HepG2 (cell line): ENCODE data around the gene ABCC2.

Experiments
- ATF4 ChIP-seq, 2 experiments: fragments of 450-650 bp in 1 of 2; sonication (generic) in 1 of 2; formaldehyde crosslinking; IDR thresholded peaks; 2 replicates each; pipeline versions ENCODE4 v1.5.0 to v1.8.0; 2020 to 2022; ENCODE audit warnings: mild to moderate bottlenecking in 1 of 2, missing genetic modification reagents in 1 of 2
- IRF2 ChIP-seq: IDR thresholded peaks from 2 replicates; pipeline ENCODE4 v1.6.1; 2018; ENCODE audit warnings: missing genetic modification reagents, missing compliant biosample characterization
- ONECUT2 ChIP-seq: sonication (generic); formaldehyde crosslinking; IDR thresholded peaks from 2 replicates; pipeline ENCODE4 v1.4.0; 2020; ENCODE audit warnings: missing genetic modification reagents
- RXRA ChIP-seq: sonication (generic); formaldehyde crosslinking; IDR thresholded peaks from 2 replicates; pipeline ENCODE4 v1.5.1; 2020; ENCODE audit warnings: missing genetic modification reagents
- SMAD3 ChIP-seq: sonication (generic); formaldehyde crosslinking; IDR thresholded peaks from 2 replicates; pipeline ENCODE4 v1.4.0; 2020; ENCODE audit warnings: missing genetic modification reagents
- TBP ChIP-seq: sonication (generic); formaldehyde crosslinking; IDR thresholded peaks from 2 replicates; pipeline ENCODE4 v1.5.0; 2020; ENCODE audit warnings: missing genetic modification reagents
- ZNF335 ChIP-seq: sonication (generic); formaldehyde crosslinking; IDR thresholded peaks from 2 replicates; pipeline ENCODE4 v1.4.0; 2020; ENCODE audit warnings: missing genetic modification reagents
- ZNF33B ChIP-seq: sonication (generic); formaldehyde crosslinking; IDR thresholded peaks from 2 replicates; pipeline ENCODE4 v1.5.1; 2020; ENCODE audit warnings: mild to moderate bottlenecking, missing genetic modification reagents
- ZNF747 ChIP-seq: sonication (generic); formaldehyde crosslinking; IDR thresholded peaks from 2 replicates; pipeline ENCODE4 v1.8.1; 2023; ENCODE audit warnings: missing genetic modification reagents, mild to moderate bottlenecking, borderline replicate concordance

GRCh38 chr10:99895867-99896266 is 113.4 kb downstream of the ABCC2 start:
- TF ChIP-seq IRF2 (CRISPR knock-in tag) (no peak), ATF4 (CRISPR knock-in tag; IDR thresholded peaks at IDR 0.05) (no peak), ZNF33B (no peak), SMAD3 (no peak), ZNF335 (CRISPR knock-in tag) (no peak), ZNF747 (CRISPR knock-in tag) (no peak), RXRA (no peak), TBP (CRISPR knock-in tag) (no peak), ONECUT2 (CRISPR knock-in tag) (no peak)
